Endothelial cell of umbilical vein (primary cell): ENCODE data around the gene ARGLU1. TPM values are rescaled to one million over a fixed set of nuclear protein-coding genes. Genes with fewer than 3 reads are reported as not detected.

Source experiments
- BruUV-seq: library from RNA; stranded (reverse); fragments of 400-500 nt; replicated peaks from 2 replicates; lab custom pipeline; 2021; lab: Mats Ljungman, UMichigan
- CTCF ChIA-PET: fragments of 300-600, 350-600 bp; sonication (Branson Sonifier 250); formaldehyde crosslinking; loops from one replicate; lab custom pipeline; 2021; ENCODE audit warnings: antibody characterized with exemption, inconsistent platforms; lab: Charles Lee
- POLR2A ChIA-PET: fragments of 300-600, 350-600 bp; sonication (Branson Sonifier 250); formaldehyde crosslinking; loops from one replicate; lab custom pipeline; 2021; ENCODE audit warnings: antibody characterized with exemption, inconsistent platforms; lab: Charles Lee
- DNase-seq: peaks from one replicate; pipeline ENCODE4 v3.0.0-alpha.2; 2011; ENCODE audit warnings: low read depth, low spot score
- FAIRE-seq: peaks from 2 replicates; lab custom pipeline; 2011; peaks lifted over from hg19 to GRCh38; lab: Jason Lieb, UNC
- H2AFZ ChIP-seq: 2 replicates; pipeline ENCODE4 v1.6.0; 2012; ENCODE audit warnings: low read depth, low read length, control low read depth, inconsistent platforms
- H3K27ac ChIP-seq: 2 replicates; pipeline ENCODE4 v1.5.1; 2011; ENCODE audit warnings: low read depth, mild to moderate bottlenecking, control low read depth, low read length, moderate library complexity; ENCODE audit not compliant: insufficient read depth
- H3K27me3 ChIP-seq, 2 experiments: 2 replicates each; pipeline versions ENCODE4 v1.6.0 to v1.6.1; 2011; ENCODE audit warnings: low read length in 2 of 2, mixed read lengths in 1 of 2; ENCODE audit not compliant: control insufficient read depth in 2 of 2, insufficient read depth in 2 of 2
- H3K36me3 ChIP-seq, 2 experiments: 2 replicates in 1 of 2; 3 replicates in 1 of 2; pipeline ENCODE4 v1.5.1; 2011; ENCODE audit warnings: low read length in 2 of 2, mild to moderate bottlenecking in 1 of 2, moderate library complexity in 1 of 2; ENCODE audit not compliant: control insufficient read depth in 2 of 2, insufficient read depth in 2 of 2; ENCODE audit errors: extremely low read depth in 1 of 2
- H3K4me1 ChIP-seq: 3 replicates; pipeline ENCODE4 v1.5.1; 2011; ENCODE audit warnings: mild to moderate bottlenecking, low read length; ENCODE audit not compliant: control insufficient read depth, insufficient read depth; ENCODE audit errors: extremely low read depth
- H3K4me2 ChIP-seq: 2 replicates; pipeline ENCODE4 v1.6.1; 2011; ENCODE audit warnings: low read length, control low read depth, mixed read lengths; ENCODE audit not compliant: insufficient read depth
- H3K4me3 ChIP-seq, 3 experiments: fragments of 200-600 bp in 1 of 3; sonication (generic), shearing (Covaris generic) in 1 of 3; replicated peaks in 1 of 3; 2 replicates each; pipeline ENCODE4 v1.5.1; 2011 to 2016; ENCODE audit warnings: control low read depth in 3 of 3, low read length in 3 of 3, mild to moderate bottlenecking in 2 of 3, inconsistent platforms in 1 of 3, low read depth in 1 of 3, moderate library complexity in 1 of 3; ENCODE audit not compliant: insufficient read depth in 1 of 3
- H3K79me2 ChIP-seq: 2 replicates; pipeline ENCODE4 v1.6.0; 2012; ENCODE audit warnings: low read length, inconsistent platforms; ENCODE audit not compliant: control insufficient read depth, insufficient read depth
- H3K9ac ChIP-seq: replicated peaks from 2 replicates; pipeline ENCODE3; 2011; ENCODE audit warnings: low read length, control low read depth; ENCODE audit not compliant: insufficient read depth; ENCODE audit errors: extremely low read depth
- H3K9me1 ChIP-seq: replicated peaks from 3 replicates; pipeline ENCODE4 v1.6.0; 2011; ENCODE audit warnings: mild to moderate bottlenecking, low read length; ENCODE audit not compliant: control insufficient read depth, insufficient read depth; ENCODE audit errors: extremely low read depth
- H3K9me3 ChIP-seq: replicated peaks from 2 replicates; pipeline ENCODE4 v1.5.1; 2012; ENCODE audit warnings: low read length, inconsistent platforms; ENCODE audit not compliant: control insufficient read depth, insufficient read depth
- H4K20me1 ChIP-seq: replicated peaks from 2 replicates; pipeline ENCODE3; 2011; ENCODE audit warnings: mild to moderate bottlenecking, low read length; ENCODE audit not compliant: control insufficient read depth, insufficient read depth; ENCODE audit errors: extremely low read depth
- EZH2 ChIP-seq: IDR thresholded peaks from 2 replicates; pipeline ENCODE4 v1.6.1; 2012; ENCODE audit warnings: borderline replicate concordance, low read depth, mild to moderate bottlenecking, moderate library complexity, low read length, inconsistent platforms; ENCODE audit not compliant: severe bottlenecking
- FOS ChIP-seq: IDR thresholded peaks from 2 replicates; pipeline ENCODE4 v1.6.1; 2011; ENCODE audit warnings: mild to moderate bottlenecking, low read length, moderate library complexity, borderline replicate concordance; ENCODE audit not compliant: insufficient read depth
- GATA2 ChIP-seq: IDR thresholded peaks from 2 replicates; pipeline ENCODE4 v1.7.0; 2011; ENCODE audit warnings: low read depth, mild to moderate bottlenecking, moderate library complexity, mixed read lengths, low read length; ENCODE audit not compliant: insufficient read length, insufficient read depth
- JUN ChIP-seq: IDR thresholded peaks from 2 replicates; pipeline ENCODE4 v1.6.1; 2011; ENCODE audit warnings: borderline replicate concordance, low read depth; ENCODE audit not compliant: insufficient read length, insufficient read depth
- MAX ChIP-seq: IDR thresholded peaks from 2 replicates; pipeline ENCODE4 v1.6.1; 2011; ENCODE audit not compliant: insufficient read depth, insufficient read length
- MYC ChIP-seq: IDR thresholded peaks from one replicate; pipeline ENCODE4 v1.6.1; 2011; ENCODE audit warnings: mild to moderate bottlenecking, low read depth, low read length
- POLR2A ChIP-seq: IDR thresholded peaks from 2 replicates; pipeline ENCODE4 v1.6.1; 2012; ENCODE audit warnings: low read depth, mild to moderate bottlenecking, control low read depth, low read length
- POLR2AphosphoS5 ChIP-seq: IDR thresholded peaks from 2 replicates; pipeline ENCODE4 v1.6.1; 2012; ENCODE audit warnings: low read depth, mild to moderate bottlenecking, control low read depth, low read length, moderate library complexity; ENCODE audit not compliant: insufficient read depth
- dilution Hi-C: fragments of 300-500 bp; cut with MboI; formaldehyde crosslinking; loops from one replicate; pipeline ENCODE4 v1.15.0; 2019; ENCODE audit warnings: low sequenced_read_pairs; ENCODE audit not compliant: extremely low pct_ligation_motif_present
- intact Hi-C: fragments of 100-400 bp; cut with micrococcal nuclease; formaldehyde crosslinking; loops from one replicate; pipeline ENCODE4 v1.10.0; 2022
- polyA plus RNA-seq, 4 experiments: library from polyadenylated mRNA; depleted of rRNA in 3 of 4; stranded (reverse) in 3 of 4; unstranded in 1 of 4; fragments of >200 nt; gene quantifications; 2 replicates each; pipeline versions ENCODE4 v1.2.1 to v1.2.3, GENCODE V29; 2011 to 2012; ENCODE audit warnings: missing spikeins in 1 of 4
- total RNA-seq: library from RNA; stranded (reverse); gene quantifications from 2 replicates; pipeline ENCODE4 v1.2.3, GENCODE V29; 2021
- TF ChIP-seq, protein P1 (sequence below), 2 donors: IDR thresholded peaks; 1 replicate in 1 of 2; 2 replicates in 1 of 2; pipeline ENCODE4 v1.5.1; 2011; ENCODE audit warnings: low read length in 2 of 2, mild to moderate bottlenecking in 2 of 2, moderate library complexity in 2 of 2, control low read depth in 1 of 2, inconsistent platforms in 1 of 2, low read depth in 1 of 2; ENCODE audit not compliant: insufficient read depth in 1 of 2; ENCODE audit errors: extremely low read depth in 1 of 2

ARGLU1 gene
- total and polyA plus RNA-seq, 2 donors (not counting 3 experiments of a cell fraction or from before 2014, with no cell fraction given) = 44.4 to 111 TPM

- Histone ChIP-seq H3K9me3 (no peaks in the 10 kb centered on the region), H2AFZ (no peak overlapping the region), H3K4me2 (no peak overlapping the region), H3K4me1 (peaks cover 14% of the 10 kb centered on the region), H3K27me3 (no peaks in the 10 kb centered on the region), H3K9me1 (no peaks in the 10 kb centered on the region), H3K27ac (no peak overlapping the region), H4K20me1 (no peaks in the 10 kb centered on the region), H3K36me3 (peaks cover 7 to 13% of the 10 kb centered on the region in 2 experiments), H3K79me2 (peaks cover 8% of the 10 kb centered on the region), H3K9ac (no peak overlapping the region), H3K4me3 (no peak overlapping the region)
- ChIA-PET POLR2A (no interaction called here), CTCF (interaction anchor here (1.0 kb wide), 1 partner anchor 15 kb away, joined by 3 read pairs; no protein-coding TSS in a partner anchor)
- FAIRE-seq (no peak), DNase-seq (no peak)
- dilution Hi-C loops = no loop called here
- BruUV-seq = no TSS peak
- intact Hi-C loops = no loop called here
- TF ChIP-seq POLR2A = no peak
- TF ChIP-seq JUN = no peak
Observed at GRCh38 chr13:106506286-106506685, 61.7 kb downstream of the ARGLU1 start.

DNA sequence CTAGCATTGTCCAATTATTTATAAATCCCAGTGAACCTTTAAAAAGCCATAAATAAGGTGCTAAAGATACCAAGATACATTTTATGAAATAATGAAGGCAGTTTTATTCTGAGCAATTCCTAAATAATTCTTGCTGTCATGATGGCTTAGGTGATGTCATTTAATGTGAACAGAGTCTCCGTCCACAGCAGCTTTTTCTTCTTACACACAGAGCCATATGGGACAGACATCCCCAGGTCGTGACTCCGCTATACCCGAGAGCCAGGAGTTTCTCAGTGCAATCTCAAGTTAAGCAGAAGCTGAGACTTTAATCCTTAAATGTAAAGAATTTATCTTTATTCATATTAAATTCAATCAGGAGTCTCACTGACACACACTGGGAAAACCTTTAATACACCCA, 62.2 kb downstream of the ARGLU1 start:
- dilution Hi-C loops (no loop called here), intact Hi-C loops (no loop called here)
- POLR2A ChIA-PET = no interaction called here
- FAIRE-seq (no peak), DNase-seq (no peak)
- peaks cover 14% of the 10 kb centered on the region for H3K4me1 ChIP-seq
- no peak overlapping the region for H3K4me3 ChIP-seq
- CTCF ChIA-PET = interaction anchor here (0.8 to 1.0 kb wide), 2 partner anchors 10 to 16 kb away, joined by 3 read pairs; no protein-coding TSS in a partner anchor
- peaks cover 8% of the 10 kb centered on the region for H3K79me2 ChIP-seq
- no peaks in the 10 kb centered on the region for H4K20me1 ChIP-seq
- no peaks in the 10 kb centered on the region for H3K27me3 ChIP-seq
- no peaks in the 10 kb centered on the region for H3K9me3 ChIP-seq
- no peak overlapping the region for H3K4me2 ChIP-seq
- no peak for TF ChIP-seq JUN
- TF ChIP-seq POLR2A = no peak
- TF ChIP-seq POLR2AphosphoS5 = no peak
- no peak for TF ChIP-seq FOS
- TF ChIP-seq, protein P1, sequence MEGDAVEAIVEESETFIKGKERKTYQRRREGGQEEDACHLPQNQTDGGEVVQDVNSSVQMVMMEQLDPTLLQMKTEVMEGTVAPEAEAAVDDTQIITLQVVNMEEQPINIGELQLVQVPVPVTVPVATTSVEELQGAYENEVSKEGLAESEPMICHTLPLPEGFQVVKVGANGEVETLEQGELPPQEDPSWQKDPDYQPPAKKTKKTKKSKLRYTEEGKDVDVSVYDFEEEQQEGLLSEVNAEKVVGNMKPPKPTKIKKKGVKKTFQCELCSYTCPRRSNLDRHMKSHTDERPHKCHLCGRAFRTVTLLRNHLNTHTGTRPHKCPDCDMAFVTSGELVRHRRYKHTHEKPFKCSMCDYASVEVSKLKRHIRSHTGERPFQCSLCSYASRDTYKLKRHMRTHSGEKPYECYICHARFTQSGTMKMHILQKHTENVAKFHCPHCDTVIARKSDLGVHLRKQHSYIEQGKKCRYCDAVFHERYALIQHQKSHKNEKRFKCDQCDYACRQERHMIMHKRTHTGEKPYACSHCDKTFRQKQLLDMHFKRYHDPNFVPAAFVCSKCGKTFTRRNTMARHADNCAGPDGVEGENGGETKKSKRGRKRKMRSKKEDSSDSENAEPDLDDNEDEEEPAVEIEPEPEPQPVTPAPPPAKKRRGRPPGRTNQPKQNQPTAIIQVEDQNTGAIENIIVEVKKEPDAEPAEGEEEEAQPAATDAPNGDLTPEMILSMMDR (IDR thresholded peaks at IDR 0.05; ENCODE audit: extremely low read depth in 1 of 2, insufficient read depth in 1 of 2, low read depth in 1 of 2, low read length in 2 of 2) = no peak
- no peak for TF ChIP-seq MYC
- no peak for TF ChIP-seq MAX
- no peak for TF ChIP-seq GATA2
- no peak for TF ChIP-seq EZH2
- no peak overlapping the region for H2AFZ ChIP-seq
- peaks cover 7 to 11% of the 10 kb centered on the region in 2 experiments for H3K36me3 ChIP-seq
- no peak overlapping the region for H3K9ac ChIP-seq
- no peak overlapping the region for H3K27ac ChIP-seq
- H3K9me1 ChIP-seq = no peaks in the 10 kb centered on the region
- BruUV-seq = no TSS peak
